ENCODE data around the gene MANF.

The MANF gene

DNA sequence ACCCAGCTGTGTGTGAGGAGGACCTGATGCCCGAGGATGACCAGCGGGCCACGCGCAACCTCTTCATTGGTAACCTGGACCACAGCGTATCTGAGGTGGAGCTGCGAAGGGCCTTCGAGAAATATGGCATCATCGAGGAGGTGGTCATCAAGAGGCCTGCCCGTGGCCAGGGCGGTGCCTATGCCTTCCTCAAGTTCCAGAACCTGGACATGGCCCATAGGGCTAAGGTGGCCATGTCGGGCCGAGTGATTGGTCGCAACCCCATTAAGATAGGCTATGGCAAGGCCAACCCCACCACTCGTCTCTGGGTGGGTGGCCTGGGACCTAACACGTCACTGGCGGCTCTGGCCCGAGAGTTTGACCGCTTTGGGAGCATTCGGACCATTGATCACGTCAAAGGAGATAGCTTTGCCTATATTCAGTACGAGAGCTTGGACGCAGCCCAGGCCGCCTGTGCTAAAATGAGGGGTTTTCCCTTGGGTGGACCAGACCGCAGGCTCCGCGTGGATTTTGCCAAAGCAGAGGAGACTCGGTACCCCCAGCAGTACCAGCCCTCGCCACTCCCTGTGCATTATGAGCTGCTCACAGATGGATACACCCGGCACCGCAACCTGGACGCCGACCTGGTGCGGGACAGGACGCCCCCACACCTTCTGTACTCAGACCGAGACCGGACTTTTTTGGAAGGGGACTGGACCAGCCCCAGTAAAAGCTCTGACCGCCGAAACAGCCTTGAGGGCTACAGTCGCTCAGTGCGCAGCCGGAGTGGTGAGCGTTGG, 7.5 kb downstream of the MANF start:
- H3K4me3 ChIP-seq (ENCODE audit: low read depth, low read length): peak overlapping the region; percentile 62
- in situ Hi-C loops (cut with HindIII; ENCODE audit: low sequenced_read_pairs): no loop called here
- TF ChIP-seq CTCF (IDR thresholded peaks at IDR 0.05; ENCODE audit: low read depth, low read length): no peak
- no peak for DNase-seq (ENCODE audit: low read depth, low spot score)

- H3K4me3 ChIP-seq (ENCODE audit: low read depth, low read length): no peak overlapping the region
- TF ChIP-seq CTCF (IDR thresholded peaks at IDR 0.05; ENCODE audit: low read depth, low read length): no peak
- in situ Hi-C loops (cut with HindIII; ENCODE audit: low sequenced_read_pairs): no loop called here
- no peak for DNase-seq (ENCODE audit: low read depth, low spot score)
These were observed 8.0 kb downstream of the MANF start for GRCh38 chr3:51393134-51393495.

- H3K4me3 ChIP-seq (ENCODE audit: low read depth, low read length): no peak overlapping the region
- no peak for TF ChIP-seq CTCF (IDR thresholded peaks at IDR 0.05; ENCODE audit: low read depth, low read length)
- DNase-seq (ENCODE audit: low read depth, low spot score): no peak
- in situ Hi-C loops (cut with HindIII; ENCODE audit: low sequenced_read_pairs): no loop called here
These were observed 8.5 kb downstream of the MANF start for GRCh38 chr3:51393564-51393963.

DNA sequence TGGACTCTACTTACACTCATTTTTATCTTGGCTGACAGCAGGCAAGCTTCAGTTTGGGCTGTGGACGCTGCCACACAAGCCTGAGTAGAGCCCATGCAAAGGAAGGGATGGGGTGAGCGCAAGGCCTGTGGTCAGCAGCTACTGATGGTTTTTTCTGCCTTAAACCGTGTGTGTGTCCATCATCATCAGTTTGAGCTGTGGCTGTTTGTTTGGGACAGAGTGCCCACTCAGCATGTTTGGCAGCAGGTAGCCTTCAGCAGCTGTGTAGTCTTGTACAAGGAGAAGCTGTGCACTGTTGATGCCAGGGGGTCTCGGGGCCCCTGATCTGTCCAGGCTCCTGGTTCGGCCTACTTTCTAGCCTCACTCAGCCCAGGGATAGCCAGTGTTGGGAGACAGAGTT, 9.4 kb downstream of the MANF start:
- DNase-seq (ENCODE audit: low read depth, low spot score): no peak
- in situ Hi-C loops (cut with HindIII; ENCODE audit: low sequenced_read_pairs): no loop called here
- H3K4me3 ChIP-seq (ENCODE audit: low read depth, low read length): no peak overlapping the region
- no peak for TF ChIP-seq CTCF (IDR thresholded peaks at IDR 0.05; ENCODE audit: low read depth, low read length)

GRCh38 chr3:51395493-51396213, 10.6 kb downstream of the MANF start:
- H3K4me3 ChIP-seq (ENCODE audit: low read depth, low read length): no peak overlapping the region
- no peak for TF ChIP-seq CTCF (IDR thresholded peaks at IDR 0.05; ENCODE audit: low read depth, low read length)
- DNase-seq (ENCODE audit: low read depth, low spot score): no peak
- in situ Hi-C loops (cut with HindIII; ENCODE audit: low sequenced_read_pairs): no loop called here

- no peak for TF ChIP-seq CTCF (IDR thresholded peaks at IDR 0.05; ENCODE audit: low read depth, low read length)
- DNase-seq (ENCODE audit: low read depth, low spot score): no peak
- H3K4me3 ChIP-seq (ENCODE audit: low read depth, low read length): no peak overlapping the region
- in situ Hi-C loops (cut with HindIII; ENCODE audit: low sequenced_read_pairs): no loop called here
These were observed 11.3 kb downstream of the MANF start for GRCh38 chr3:51396401-51396800.

Measured in astrocyte of the spinal cord (primary cell).